GM11168 (cell line): ENCODE measurements around the gene MET.

Source experiments
- in situ Hi-C: fragments of 300-500 bp; cut with MboI; formaldehyde crosslinking; loops from one replicate; pipeline ENCODE4 v1.12.0; 2022; ENCODE audit warnings: low sequenced_read_pairs; ENCODE audit not compliant: unreplicated experiment

MET gene

DNA sequence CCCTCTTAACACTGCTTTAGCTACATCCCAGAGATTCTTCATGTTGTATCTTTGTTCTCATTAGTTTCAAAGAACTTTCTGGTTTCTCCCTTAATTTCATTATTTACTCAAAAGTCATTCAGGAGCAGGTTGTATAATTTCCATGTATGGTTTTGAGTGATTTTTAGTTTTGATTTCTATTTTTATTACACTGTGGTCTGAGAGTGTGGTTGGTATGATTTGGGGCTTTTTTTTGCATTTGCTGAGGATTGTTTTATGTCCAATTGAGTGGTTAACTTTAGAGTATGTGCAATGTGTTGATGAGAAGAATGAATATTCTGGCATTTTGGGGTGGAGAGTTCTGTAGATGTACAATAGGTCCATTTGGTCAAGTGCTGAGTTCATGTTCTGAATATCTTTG is 152.5 kb downstream of the MET start:
- in situ Hi-C loops = loop anchor here (25.0 kb wide), 1 partner anchor 662 kb away; no protein-coding TSS in a partner anchor

DNA sequence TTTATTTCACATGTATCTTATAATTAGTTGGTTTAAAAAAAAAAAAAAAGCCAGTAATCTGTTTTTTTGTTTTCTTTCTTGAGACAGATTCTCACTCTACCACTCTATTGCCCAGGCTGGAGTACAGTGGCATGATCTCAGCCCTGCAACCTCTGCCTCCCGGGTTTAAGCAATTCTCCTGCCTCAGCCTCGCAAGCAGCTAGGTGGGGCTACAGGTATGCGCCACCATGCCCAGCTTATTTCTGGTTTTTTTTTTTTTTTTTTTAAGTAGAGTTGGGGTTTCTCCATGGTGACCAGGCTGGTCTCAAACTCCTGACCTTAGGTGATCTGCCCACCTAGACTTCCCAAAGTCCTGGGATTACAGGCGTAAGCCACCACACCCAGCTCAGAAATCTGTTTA is 156.3 kb downstream of the MET start:
- in situ Hi-C loops = no loop called here

DNA sequence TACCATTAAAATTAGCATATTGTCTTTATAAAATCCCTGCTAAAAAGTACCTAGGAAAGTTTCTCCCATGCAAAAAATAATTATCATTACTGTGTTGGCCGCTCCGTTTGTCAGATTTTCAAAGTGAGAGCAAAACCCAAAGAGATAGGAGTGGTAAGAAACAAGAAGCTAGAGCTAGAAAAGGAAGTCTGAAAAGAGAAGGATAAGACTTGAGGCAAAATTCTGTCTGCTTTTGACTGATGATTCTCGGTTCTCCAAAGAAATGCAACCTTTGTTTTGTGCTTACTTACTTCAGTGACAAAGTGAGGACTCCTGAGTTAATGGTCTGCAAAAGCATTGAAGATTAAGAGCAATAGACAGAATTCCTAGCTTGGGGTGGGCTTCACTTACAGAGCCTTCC is 157.0 kb downstream of the MET start:
- in situ Hi-C loops = no loop called here

GRCh38 chr7:116829493-116829892 is 157.5 kb downstream of the MET start:
- in situ Hi-C loops = no loop called here

DNA sequence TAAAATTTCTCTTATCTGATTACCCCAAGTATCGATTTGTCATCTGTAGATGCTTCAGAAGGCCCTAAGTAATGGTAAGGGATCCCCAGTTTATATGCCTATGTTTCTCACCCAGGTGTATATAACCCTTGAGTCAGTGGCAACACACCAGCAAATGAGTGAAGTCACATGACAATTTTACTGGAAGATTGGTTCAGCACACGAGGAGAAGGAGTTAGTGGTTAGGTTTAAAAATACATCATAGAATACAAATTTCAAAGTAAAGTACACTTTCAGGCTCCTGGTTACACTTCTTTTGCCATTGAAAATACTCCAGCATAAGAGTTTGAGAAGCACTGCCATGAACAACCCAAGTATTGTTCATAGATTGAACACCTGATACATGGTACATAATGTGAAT is 160.7 kb downstream of the MET start:
- in situ Hi-C loops = no loop called here

DNA sequence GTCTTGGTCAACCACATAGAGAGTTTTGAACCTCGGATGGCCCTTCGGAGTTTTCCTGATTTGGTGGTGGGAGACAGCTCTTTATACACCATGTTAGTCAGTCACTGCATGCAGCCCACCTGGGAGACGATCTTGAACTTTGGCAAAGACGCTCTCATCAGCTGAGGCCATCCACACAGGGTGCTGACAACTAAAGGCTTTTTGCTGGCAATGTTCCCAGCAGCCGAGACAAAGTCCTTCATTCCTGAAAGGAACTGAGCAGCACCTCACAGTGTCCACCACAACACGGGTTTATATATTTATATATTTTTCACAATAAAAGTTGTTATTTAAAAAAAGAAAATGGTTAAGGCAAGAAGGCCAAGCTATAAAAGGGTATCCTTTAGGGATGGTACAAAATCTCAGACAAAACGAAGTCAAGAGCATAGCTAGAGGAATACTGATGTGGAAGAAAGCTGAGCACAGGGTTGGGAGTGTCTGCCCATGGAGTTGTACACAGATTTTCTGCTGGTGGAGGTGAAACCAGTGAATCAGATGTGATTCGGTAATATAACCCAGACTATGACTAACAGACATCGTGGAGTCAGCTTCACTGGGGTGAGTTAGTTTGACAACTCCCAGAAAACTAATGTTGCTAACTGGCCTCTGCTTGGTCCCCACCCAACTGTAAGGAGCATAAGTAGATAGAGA is 163.0 kb downstream of the MET start:
- in situ Hi-C loops = no loop called here

GRCh38 chr7:116836048-116836447 is 164.1 kb downstream of the MET start:
- in situ Hi-C loops = no loop called here

DNA sequence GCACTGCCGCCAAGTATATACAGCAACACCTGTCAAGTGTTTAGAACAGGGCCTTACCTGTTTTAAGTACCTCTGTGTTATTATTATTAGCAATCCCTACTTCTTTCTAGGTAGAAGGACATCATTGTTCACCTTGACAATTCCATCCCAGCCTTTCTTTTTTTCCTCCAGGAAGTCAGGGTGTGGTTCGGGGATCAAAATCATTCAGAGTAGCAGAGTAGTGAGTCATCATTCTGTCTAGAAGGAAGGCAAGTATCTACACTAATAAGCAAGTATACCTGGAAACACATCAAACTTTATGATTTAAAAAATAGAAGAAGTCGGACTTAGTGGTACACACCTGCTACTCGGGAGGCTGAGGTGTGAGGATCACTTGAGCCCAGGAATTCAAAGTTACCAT is 164.9 kb downstream of the MET start:
- in situ Hi-C loops = no loop called here

DNA sequence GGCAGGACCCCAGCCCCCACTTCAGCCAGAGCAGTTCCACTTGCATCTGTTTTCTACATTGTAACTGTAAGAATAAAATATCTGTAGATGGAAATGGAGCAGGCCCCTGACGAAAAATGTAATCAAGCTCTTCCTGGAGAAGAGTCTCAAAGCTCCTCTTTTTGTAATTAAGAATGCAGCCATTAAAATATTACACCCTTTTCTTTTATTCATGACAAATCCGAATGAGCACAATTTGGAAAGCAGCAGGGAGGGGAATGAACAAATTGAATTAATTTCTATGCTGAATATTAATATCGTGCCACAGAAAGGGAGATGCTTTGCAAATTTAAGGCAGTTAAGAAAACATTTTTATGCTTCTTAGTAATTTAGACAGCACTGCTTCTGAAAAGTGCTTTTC is 165.6 kb downstream of the MET start:
- in situ Hi-C loops = no loop called here

- in situ Hi-C loops = no loop called here
Measured at GRCh38 chr7:116840256-116840655, 168.3 kb downstream of the MET start.

DNA sequence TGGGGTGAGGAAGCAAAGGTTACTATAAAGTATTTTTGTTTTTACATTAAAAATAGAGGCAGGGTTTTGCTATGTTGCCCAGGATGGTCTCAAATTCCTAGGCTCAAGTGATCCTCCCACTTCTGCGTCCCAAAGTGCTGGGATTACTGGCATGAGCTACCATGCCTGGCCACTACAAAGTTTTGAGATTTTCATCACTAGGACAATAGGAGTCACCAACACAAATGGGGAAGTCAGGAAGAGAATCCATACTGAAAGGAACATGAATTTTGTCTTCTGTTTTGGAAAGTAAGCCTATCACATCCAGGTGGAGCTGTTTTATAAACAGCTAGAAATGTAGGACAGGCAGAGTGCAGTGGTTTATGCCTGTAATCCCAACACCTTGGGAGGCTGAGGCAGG is 170.4 kb downstream of the MET start:
- in situ Hi-C loops = no loop called here

DNA sequence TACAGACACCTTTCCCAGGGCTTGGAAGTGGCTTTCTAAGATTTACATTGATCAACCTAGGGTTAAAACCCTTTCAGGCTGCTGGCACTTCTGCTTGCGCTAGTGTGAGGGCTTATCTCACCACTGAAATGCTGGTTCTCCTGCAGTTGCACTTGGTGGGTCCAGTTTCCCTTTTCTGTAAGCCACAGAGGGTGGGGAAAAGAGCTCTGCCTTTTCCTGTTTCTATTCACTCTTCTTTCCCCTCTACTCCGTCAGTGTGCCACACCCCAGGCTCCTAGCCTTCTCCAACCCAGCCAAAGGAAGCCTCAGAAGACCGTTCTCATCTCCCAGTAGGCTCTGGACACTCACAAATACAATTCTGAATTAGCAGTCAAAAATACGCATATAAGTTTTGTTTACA is 171.4 kb downstream of the MET start:
- in situ Hi-C loops = no loop called here
